Naive thymus-derived CD4-positive, alpha-beta T cell (primary cell): ENCODE measurements around the gene MMAA. TPM values are rescaled to one million over a fixed set of nuclear protein-coding genes. Genes with fewer than 3 reads are reported as not detected.
"Not testable (repeated sequence)": the region's sequence is repeated elsewhere in the genome, so short reads cannot be mapped to it uniquely, and the experiment has no call there.

Experiments
- ATAC-seq: fragments of 150-1000 bp; cut with Tn5 transposase; 2 replicates; pipeline ENCODE4 v1.10.0; 2021; ENCODE audit warnings: mild to moderate bottlenecking, moderate library complexity
- CTCF ChIA-PET: fragments of 350-600 bp; sonication (Branson Sonifier 250); formaldehyde crosslinking; loops from one replicate; lab custom pipeline; 2021; ENCODE audit warnings: antibody characterized with exemption; lab: Charles Lee
- POLR2A ChIA-PET: fragments of 350-600 bp; sonication (Branson Sonifier 250); formaldehyde crosslinking; loops from one replicate; lab custom pipeline; 2021; ENCODE audit warnings: antibody characterized with exemption, inconsistent platforms; lab: Charles Lee
- DNase-seq, 9 donors: peaks; one replicate each; pipeline versions ENCODE4 v3.0.0 to v3.0.0-alpha.2; 2020 to 2022; ENCODE audit warnings: mixed read lengths in 1 of 9
- H3K27ac ChIP-seq: one replicate; pipeline ENCODE4 v1.7.0; 2013; ENCODE audit warnings: mild to moderate bottlenecking, low read depth, low read length, moderate library complexity
- H3K27me3 ChIP-seq, 2 donors: one replicate each; pipeline ENCODE4 v1.7.0; 2013; ENCODE audit warnings: low read length in 2 of 2, mild to moderate bottlenecking in 2 of 2, moderate library complexity in 2 of 2; ENCODE audit not compliant: control insufficient read depth in 2 of 2, insufficient read depth in 2 of 2
- H3K36me3 ChIP-seq, 3 experiments: 1 replicate in 2 of 3; 2 replicates in 1 of 3; pipeline ENCODE4 v1.7.0; 2013; ENCODE audit warnings: low read length in 3 of 3, mild to moderate bottlenecking in 3 of 3, moderate library complexity in 1 of 3; ENCODE audit not compliant: insufficient read depth in 3 of 3, control insufficient read depth in 2 of 3
- H3K4me1 ChIP-seq, 2 donors: one replicate each; pipeline ENCODE4 v1.7.0; 2013; ENCODE audit warnings: low read length in 2 of 2, mild to moderate bottlenecking in 2 of 2, moderate library complexity in 1 of 2; ENCODE audit not compliant: control insufficient read depth in 2 of 2, insufficient read depth in 2 of 2
- H3K4me3 ChIP-seq: 2 replicates; pipeline ENCODE4 v1.7.0; 2013; ENCODE audit warnings: mild to moderate bottlenecking, low read length
- H3K9me3 ChIP-seq, 3 experiments: 1 replicate in 2 of 3; 2 replicates in 1 of 3; pipeline ENCODE4 v1.7.0; 2013; ENCODE audit warnings: low read length in 3 of 3; ENCODE audit not compliant: control insufficient read depth in 2 of 3
- H3K27ac Mint-ChIP-seq, 9 donors: one replicate each; pipeline ENCODE4 v1.8.0; 2020 to 2022; ENCODE audit warnings: mixed read lengths in 9 of 9, mild to moderate bottlenecking in 8 of 9, moderate library complexity in 5 of 9, inconsistent platforms in 2 of 9
- H3K27me3 Mint-ChIP-seq, 5 donors: one replicate each; pipeline ENCODE4 v1.8.0; 2021 to 2022; ENCODE audit warnings: mixed read lengths in 5 of 5, mild to moderate bottlenecking in 1 of 5
- H3K36me3 Mint-ChIP-seq, 5 donors: one replicate each; pipeline ENCODE4 v1.8.0; 2020 to 2022; ENCODE audit warnings: mixed read lengths in 5 of 5, mild to moderate bottlenecking in 3 of 5, inconsistent platforms in 1 of 5
- H3K4me1 Mint-ChIP-seq, 7 donors: one replicate each; pipeline ENCODE4 v1.8.0; 2020 to 2022; ENCODE audit warnings: mixed read lengths in 7 of 7, mild to moderate bottlenecking in 3 of 7, inconsistent platforms in 1 of 7
- H3K4me3 Mint-ChIP-seq, 10 donors: one replicate each; pipeline ENCODE4 v1.8.0; 2020 to 2022; ENCODE audit warnings: mild to moderate bottlenecking in 10 of 10, mixed read lengths in 10 of 10, moderate library complexity in 6 of 10, inconsistent platforms in 2 of 10
- H3K9me3 Mint-ChIP-seq, 11 donors: one replicate each; pipeline ENCODE4 v1.8.0; 2020 to 2022; ENCODE audit warnings: mixed read lengths in 11 of 11, mild to moderate bottlenecking in 4 of 11, inconsistent platforms in 1 of 11, moderate library complexity in 1 of 11
- intact Hi-C, 2 donors: fragments of 100-400 bp; cut with micrococcal nuclease; formaldehyde crosslinking; loops; one replicate each; pipeline ENCODE4 v1.15.1; 2023
- polyA plus RNA-seq, 2 donors: library from polyadenylated mRNA; unstranded; fragments of 300-500 nt; fragmentation: Illumina TruSeq; gene quantifications; one replicate each; pipeline ENCODE4 v1.2.3, GENCODE V29; 2021
- total RNA-seq, 6 experiments: library from RNA in 5 of 6; stranded (reverse) in 5 of 6; gene quantifications; 1 replicate in 5 of 6; 2 replicates in 1 of 6; pipeline ENCODE4 v1.2.3 and lab custom pipeline; 2021 to 2026

MMAA gene
- total and polyA plus RNA-seq, 7 experiments from 2014 or later = 7.2 to 17.3 (median 14.4) TPM

DNA sequence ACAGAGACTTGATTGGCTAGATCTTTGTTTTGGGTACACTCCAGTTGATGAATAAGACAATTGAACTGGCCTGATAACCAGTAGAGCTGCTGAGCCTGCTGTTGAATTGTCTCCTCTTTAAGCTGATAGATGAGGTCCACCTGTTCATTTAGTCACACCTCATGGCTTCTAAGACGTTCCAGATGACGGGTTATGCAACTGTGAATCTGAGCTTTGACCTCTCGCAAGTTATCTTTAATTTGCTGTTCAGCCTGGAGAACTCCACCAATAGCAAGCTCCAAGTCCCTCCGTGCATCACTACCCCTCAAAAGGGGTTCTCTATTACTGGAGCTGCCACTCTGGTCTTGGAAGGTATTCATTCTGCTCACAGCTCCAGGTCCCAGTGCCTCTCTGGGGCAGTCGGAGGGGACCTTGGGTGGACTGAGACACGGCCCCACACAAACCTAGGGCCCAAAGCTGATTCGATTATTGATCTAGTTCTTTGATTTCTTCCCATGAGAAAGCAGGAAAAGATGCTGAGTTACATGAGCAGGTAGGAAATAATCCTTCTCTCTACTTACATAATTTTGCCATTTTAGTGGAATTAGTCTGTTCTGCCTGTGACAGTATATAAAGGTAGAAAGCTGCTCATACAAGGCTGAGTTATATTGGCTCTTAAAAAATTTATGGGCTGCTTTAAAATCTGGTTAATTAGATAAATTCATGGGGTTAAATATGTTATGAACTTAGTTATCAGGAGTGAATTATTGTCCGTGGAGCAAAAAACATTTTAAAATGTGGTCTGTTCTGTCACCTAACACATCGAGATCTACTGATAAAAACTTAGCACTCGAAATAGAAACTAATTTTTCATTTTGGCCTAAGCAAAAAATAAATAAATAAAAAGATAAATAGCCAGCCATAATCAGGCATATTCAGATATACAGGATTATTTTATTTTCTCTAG is 6.8 kb downstream of the MMAA start:
- Histone ChIP-seq H3K27ac (no peak overlapping the region), H3K27me3 (no peaks in the 10 kb centered on the region), H3K9me3 (no peaks in the 10 kb centered on the region), H3K4me3 (no peak overlapping the region), H3K36me3 (no peaks in the 10 kb centered on the region), H3K4me1 (peaks cover 0 to 23% of the 10 kb centered on the region in 2 donors)
- peaks cover 0 to 7% (median 0%) of the 10 kb centered on the region in 11 donors for H3K9me3 Mint-ChIP-seq
- ChIA-PET CTCF (interaction anchor here (0.7 kb wide), 1 partner anchor 1126 kb away, joined by 3 read pairs; no protein-coding TSS in a partner anchor), POLR2A (interaction anchor here (1.0 kb wide), 1 partner anchor 9 kb away, joined by 3 read pairs; no protein-coding TSS in a partner anchor)
- ATAC-seq = no peak
- H3K27ac Mint-ChIP-seq = peak overlapping the region in 2 of 9 donors; percentile 26 to 45
- DNase-seq = no peak
- H3K4me1 Mint-ChIP-seq = peaks cover 13 to 50% (median 42%) of the 10 kb centered on the region in 7 donors
- H3K36me3 Mint-ChIP-seq = peaks cover 4 to 42% (median 23%) of the 10 kb centered on the region in 5 donors
- no peak overlapping the region for H3K4me3 Mint-ChIP-seq
- intact Hi-C loops = no loop called here
- no peaks in the 10 kb centered on the region for H3K27me3 Mint-ChIP-seq

DNA sequence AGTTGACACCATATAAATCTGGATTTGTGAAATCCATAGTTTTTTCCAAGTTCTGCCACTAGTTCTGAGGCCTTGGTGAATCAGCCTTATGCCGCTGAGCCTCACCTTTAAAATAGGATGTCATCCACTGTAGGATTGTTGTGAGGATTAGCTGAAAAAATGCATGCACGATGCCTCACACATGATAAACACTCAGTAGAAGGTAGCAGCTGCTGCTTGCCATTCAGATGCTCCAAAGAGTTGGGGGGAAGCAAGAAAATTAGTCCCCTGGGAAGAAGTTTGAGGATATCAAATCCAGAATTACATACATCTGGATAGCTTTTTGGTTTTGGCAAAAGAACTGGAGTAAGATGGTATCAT is 7.4 kb downstream of the MMAA start:
- POLR2A ChIA-PET = interaction anchor here (0.6 kb wide), 1 partner anchor 351 kb away, joined by 5 read pairs; no protein-coding TSS in a partner anchor
- Mint-ChIP-seq H3K27ac (no peak overlapping the region), H3K9me3 (peaks cover 0 to 8% (median 0%) of the 10 kb centered on the region in 11 donors), H3K27me3 (no peaks in the 10 kb centered on the region), H3K4me1 (peaks cover 15 to 50% (median 42%) of the 10 kb centered on the region in 7 donors), H3K4me3 (no peak overlapping the region), H3K36me3 (peaks cover 4 to 48% (median 28%) of the 10 kb centered on the region in 5 donors)
- ATAC-seq (no peak), DNase-seq (no peak)
- Histone ChIP-seq H3K4me3 (no peak overlapping the region), H3K4me1 (peaks cover 0 to 16% of the 10 kb centered on the region in 2 donors), H3K9me3 (no peaks in the 10 kb centered on the region), H3K36me3 (no peaks in the 10 kb centered on the region), H3K27ac (no peak overlapping the region), H3K27me3 (no peaks in the 10 kb centered on the region)
- intact Hi-C loops = no loop called here
- CTCF ChIA-PET = interaction anchor here (0.7 kb wide), 1 partner anchor 1125 kb away, joined by 3 read pairs; no protein-coding TSS in a partner anchor

DNA sequence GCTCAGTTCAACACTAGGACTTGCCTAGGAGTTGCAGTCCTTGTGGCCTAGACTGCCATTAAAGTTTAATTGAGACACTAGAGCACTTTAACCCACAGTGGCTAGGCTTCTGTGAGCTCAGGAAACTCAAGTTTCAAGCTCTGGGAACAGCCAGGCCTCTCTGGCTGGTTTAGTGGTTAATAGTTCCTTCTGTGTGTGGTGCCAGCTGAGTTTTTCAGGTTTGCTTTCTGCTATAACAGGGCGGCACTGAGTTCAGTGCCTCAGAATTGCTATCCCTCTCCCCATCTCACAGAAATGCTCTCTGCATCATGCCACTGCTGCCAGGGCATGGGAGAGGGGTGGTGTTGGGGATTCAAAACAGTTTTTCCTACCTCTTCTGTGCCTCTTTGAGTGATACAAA is 15.9 kb downstream of the MMAA start:
- Mint-ChIP-seq H3K27me3 (no peaks in the 10 kb centered on the region), H3K27ac (peak overlapping the region in 1 of 9 donors; percentile 33), H3K9me3 (peaks cover 0 to 4% (median 0%) of the 10 kb centered on the region in 11 donors), H3K4me1 (peaks cover 9 to 56% (median 27%) of the 10 kb centered on the region in 7 donors), H3K36me3 (peaks cover 0 to 51% (median 22%) of the 10 kb centered on the region in 5 donors), H3K4me3 (no peak overlapping the region)
- intact Hi-C loops = no loop called here
- DNase-seq = no peak
- CTCF ChIA-PET = no interaction called here
- Histone ChIP-seq H3K4me1 (no peaks in the 10 kb centered on the region), H3K27me3 (no peaks in the 10 kb centered on the region), H3K36me3 (peaks cover 0 to 16% (median 0%) of the 10 kb centered on the region in 3 experiments), H3K4me3 (no peak overlapping the region), H3K9me3 (no peaks in the 10 kb centered on the region), H3K27ac (no peak overlapping the region)
- ATAC-seq = no peak
- POLR2A ChIA-PET = no interaction called here

DNA sequence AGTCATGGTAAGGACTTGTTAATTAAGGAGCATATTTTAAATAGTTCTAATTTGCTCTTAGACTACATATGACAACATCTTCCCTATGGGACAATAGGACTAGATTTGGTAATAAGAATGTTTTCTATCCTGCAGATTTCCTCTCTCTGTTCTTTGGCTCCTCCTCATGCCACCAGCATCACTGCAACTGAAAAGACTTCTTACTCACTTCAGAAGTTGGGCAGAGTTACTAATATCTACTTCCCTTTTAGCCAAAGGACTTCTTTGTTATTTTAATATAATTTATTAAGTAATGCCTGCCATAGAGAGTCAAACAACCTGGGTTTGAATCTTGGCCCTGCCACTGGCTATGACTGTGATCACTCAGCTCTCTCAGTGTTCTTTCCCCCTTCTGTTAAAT is 16.4 kb downstream of the MMAA start:
- Histone ChIP-seq H3K27ac (no peak overlapping the region), H3K36me3 (peaks cover 0 to 21% (median 0%) of the 10 kb centered on the region in 3 experiments), H3K27me3 (no peaks in the 10 kb centered on the region), H3K9me3 (no peaks in the 10 kb centered on the region), H3K4me1 (no peaks in the 10 kb centered on the region), H3K4me3 (no peak overlapping the region)
- intact Hi-C loops = no loop called here
- ATAC-seq (no peak), DNase-seq (no peak)
- Mint-ChIP-seq H3K27me3 (no peaks in the 10 kb centered on the region), H3K4me3 (no peak overlapping the region), H3K4me1 (peaks cover 9 to 50% (median 24%) of the 10 kb centered on the region in 7 donors), H3K36me3 (peaks cover 0 to 52% (median 21%) of the 10 kb centered on the region in 5 donors), H3K9me3 (peaks cover 0 to 4% (median 0%) of the 10 kb centered on the region in 11 donors), H3K27ac (no peak overlapping the region)
- ChIA-PET POLR2A (no interaction called here), CTCF (no interaction called here)

DNA sequence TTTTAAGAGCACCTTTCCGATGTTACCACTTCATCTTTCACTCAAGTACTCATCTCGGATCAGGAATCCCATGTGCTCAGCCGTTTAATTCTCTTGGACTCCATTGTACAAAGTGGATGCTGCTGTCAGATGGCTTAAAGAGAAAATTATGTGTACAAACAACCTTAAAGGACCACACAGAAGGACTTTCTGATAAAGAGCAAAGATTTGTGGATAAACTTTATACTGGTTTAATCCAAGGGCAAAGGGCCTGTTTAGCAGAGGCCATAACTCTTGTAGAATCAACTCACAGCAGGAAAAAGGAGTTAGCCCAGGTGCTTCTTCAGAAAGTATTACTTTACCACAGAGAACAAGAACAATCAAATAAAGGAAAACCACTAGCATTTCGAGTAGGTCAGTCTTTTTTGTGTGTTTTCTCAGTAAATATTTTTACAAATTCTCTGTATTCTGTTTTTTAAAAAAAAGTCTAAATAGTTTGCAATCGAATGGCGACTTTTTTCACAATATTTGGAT is 20.1 kb downstream of the MMAA start:
- CTCF ChIA-PET = no interaction called here
- H3K4me1 Mint-ChIP-seq = peaks cover 3 to 33% (median 17%) of the 10 kb centered on the region in 7 donors
- H3K27ac Mint-ChIP-seq = no peak overlapping the region
- peaks cover 0 to 22% (median 0%) of the 10 kb centered on the region in 3 experiments for H3K36me3 ChIP-seq
- H3K4me1 ChIP-seq = no peaks in the 10 kb centered on the region
- peaks cover 0 to 1% (median 0%) of the 10 kb centered on the region in 11 donors for H3K9me3 Mint-ChIP-seq
- no peaks in the 10 kb centered on the region for H3K27me3 ChIP-seq
- H3K4me3 ChIP-seq = no peak overlapping the region
- intact Hi-C loops = no loop called here
- no peaks in the 10 kb centered on the region for H3K27me3 Mint-ChIP-seq
- DNase-seq (no peak), ATAC-seq (no peak)
- no peaks in the 10 kb centered on the region for H3K9me3 ChIP-seq
- no peak overlapping the region for H3K27ac ChIP-seq
- POLR2A ChIA-PET = no interaction called here
- H3K36me3 Mint-ChIP-seq = peaks cover 0 to 53% (median 29%) of the 10 kb centered on the region in 5 donors
- H3K4me3 Mint-ChIP-seq = no peak overlapping the region

DNA sequence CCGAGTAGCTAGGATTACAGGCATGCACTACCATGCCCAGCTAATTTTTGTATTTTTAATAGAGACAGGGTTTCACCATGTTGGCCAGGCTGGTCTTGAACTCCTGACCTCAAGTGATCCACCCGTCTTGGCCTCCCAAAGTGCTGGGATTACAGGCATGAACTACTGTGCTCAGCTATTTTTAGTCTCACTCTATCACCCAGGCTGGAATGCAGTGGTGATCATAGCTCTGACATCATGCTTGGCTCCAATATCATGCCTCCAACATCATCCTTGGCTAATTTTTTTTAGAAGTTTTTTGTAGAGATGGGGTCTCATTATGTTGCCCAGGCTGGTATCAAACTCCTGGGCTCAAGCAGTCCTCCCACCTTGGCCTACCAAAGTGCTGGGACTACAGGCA is 21.1 kb downstream of the MMAA start:
- H3K36me3 ChIP-seq = peaks cover 0 to 30% (median 0%) of the 10 kb centered on the region in 3 experiments
- H3K27ac Mint-ChIP-seq, H3K27me3 ChIP-seq, H3K4me1 ChIP-seq, H3K9me3 Mint-ChIP-seq, POLR2A ChIA-PET, DNase-seq, H3K27me3 Mint-ChIP-seq, H3K9me3 ChIP-seq, ATAC-seq, CTCF ChIA-PET, H3K4me3 ChIP-seq, H3K4me3 Mint-ChIP-seq, H3K27ac ChIP-seq, intact Hi-C loops: not testable (repeated sequence)
- H3K36me3 Mint-ChIP-seq = peaks cover 2 to 56% (median 33%) of the 10 kb centered on the region in 5 donors
- peaks cover 3 to 25% (median 16%) of the 10 kb centered on the region in 7 donors for H3K4me1 Mint-ChIP-seq
